Neural cell (in vitro differentiated cells): ENCODE measurements around the gene SLC6A18. TPM values are rescaled to one million over a fixed set of nuclear protein-coding genes. Genes with fewer than 3 reads are reported as not detected.

Experiments used
- H2AFZ ChIP-seq: fragments of 200-600, 300-800 bp; sonication (generic), shearing (Covaris generic); 2 replicates; pipeline ENCODE4 v1.6.0; 2014; ENCODE audit warnings: low read depth, mild to moderate bottlenecking, antibody characterized with exemption, low read length, moderate library complexity
- H3F3A ChIP-seq: fragments of 200-600 bp; shearing (Covaris generic); 2 replicates; pipeline ENCODE4 v1.6.1; 2016; ENCODE audit warnings: mild to moderate bottlenecking, moderate library complexity, mixed read lengths, antibody characterized with exemption, low read length; ENCODE audit not compliant: insufficient read depth, poor library complexity, severe bottlenecking
- H3K27ac ChIP-seq: fragments of 200-600, 300-800 bp; sonication (generic), shearing (Covaris generic); 2 replicates; pipeline ENCODE4 v1.5.1; 2014; ENCODE audit warnings: mild to moderate bottlenecking, low read length, moderate library complexity
- H3K27me3 ChIP-seq: fragments of 300-800, 200-600 bp; sonication (generic), shearing (Covaris generic); 2 replicates; pipeline ENCODE4 v1.6.0; 2014; ENCODE audit warnings: mild to moderate bottlenecking, low read depth, low read length, moderate library complexity; ENCODE audit not compliant: insufficient read depth
- H3K36me3 ChIP-seq: fragments of 300-800, 200-600 bp; sonication (generic), shearing (Covaris generic); 2 replicates; pipeline ENCODE4 v1.5.1; 2014; ENCODE audit warnings: mild to moderate bottlenecking, antibody characterized with exemption, low read length, moderate library complexity; ENCODE audit not compliant: insufficient read depth
- H3K4me2 ChIP-seq: fragments of 300-800, 200-600 bp; sonication (generic), shearing (Covaris generic); 2 replicates; pipeline ENCODE4 v1.6.0; 2014; ENCODE audit warnings: mild to moderate bottlenecking, low read length
- H3K4me3 ChIP-seq: fragments of 300-800, 200-600 bp; sonication (generic), shearing (Covaris generic); 2 replicates; pipeline ENCODE4 v1.5.1; 2014; ENCODE audit warnings: mild to moderate bottlenecking, low read length, moderate library complexity
- H3K79me2 ChIP-seq: fragments of 200-600 bp; shearing (Covaris generic); replicated peaks from 2 replicates; pipeline ENCODE4 v1.6.0; 2014; ENCODE audit warnings: mild to moderate bottlenecking, low read length, moderate library complexity; ENCODE audit not compliant: insufficient read depth
- H3K9ac ChIP-seq: fragments of 300-800, 200-600 bp; sonication (generic), shearing (Covaris generic); 2 replicates; pipeline ENCODE4 v1.6.1; 2016; ENCODE audit warnings: mild to moderate bottlenecking, low read length, mixed read lengths
- H3K9me2 ChIP-seq: fragments of 200-600 bp; shearing (Covaris generic); 2 replicates; pipeline ENCODE4 v1.6.1; 2016; ENCODE audit warnings: mild to moderate bottlenecking, low read length, mixed read lengths; ENCODE audit not compliant: insufficient read depth
- H3K9me3 ChIP-seq: fragments of 200-600, 300-800 bp; sonication (generic), shearing (Covaris generic); 2 replicates; pipeline ENCODE4 v1.6.1; 2016; ENCODE audit warnings: mild to moderate bottlenecking, mixed run types, low read length, moderate library complexity, mixed read lengths
- H4K20me1 ChIP-seq: fragments of 200-600 bp; shearing (Covaris generic); 2 replicates; pipeline ENCODE4 v1.6.1; 2016; ENCODE audit warnings: mild to moderate bottlenecking, mixed run types; ENCODE audit not compliant: insufficient read depth
- CTCF ChIP-seq: fragments of 450-650 bp; IDR thresholded peaks from 2 replicates; pipeline ENCODE4 v1.5.1; 2014; ENCODE audit warnings: antibody characterized with exemption, mild to moderate bottlenecking, moderate library complexity; ENCODE audit not compliant: poor library complexity, severe bottlenecking
- EP300 ChIP-seq: fragments of 450-650 bp; conservative IDR thresholded peaks from 2 replicates; pipeline ENCODE4 v1.6.1; 2014; ENCODE audit warnings: antibody characterized with exemption, mild to moderate bottlenecking, moderate library complexity; ENCODE audit not compliant: poor library complexity, severe bottlenecking
- EZH2 ChIP-seq: fragments of 200-600, 300-800 bp; shearing (Covaris generic), sonication (generic); IDR thresholded peaks from 2 replicates; pipeline ENCODE4 v1.6.1; 2014; ENCODE audit warnings: antibody characterized with exemption, low read length, borderline replicate concordance, mild to moderate bottlenecking; ENCODE audit not compliant: insufficient read depth, poor library complexity, severe bottlenecking
- MXI1 ChIP-seq: fragments of 450-650 bp; conservative IDR thresholded peaks from 2 replicates; pipeline ENCODE4 v1.6.1; 2014; ENCODE audit warnings: antibody characterized with exemption, mild to moderate bottlenecking; ENCODE audit not compliant: poor library complexity, severe bottlenecking
- POLR2AphosphoS5 ChIP-seq: IDR thresholded peaks from 2 replicates; pipeline ENCODE4 v1.6.1; 2012
- RAD21 ChIP-seq: fragments of 450-650 bp; conservative IDR thresholded peaks from 2 replicates; pipeline ENCODE4 v1.6.1; 2014; ENCODE audit warnings: antibody characterized with exemption, mild to moderate bottlenecking, moderate library complexity
- REST ChIP-seq: IDR thresholded peaks from 2 replicates; pipeline ENCODE4 v1.6.1; 2012; ENCODE audit warnings: borderline replicate concordance
- SMC3 ChIP-seq: fragments of 450-650 bp; conservative IDR thresholded peaks from 2 replicates; pipeline ENCODE4 v1.6.1; 2014; ENCODE audit warnings: antibody characterized with exemption, mild to moderate bottlenecking, moderate library complexity; ENCODE audit not compliant: poor library complexity
- TAF1 ChIP-seq: IDR thresholded peaks from 2 replicates; pipeline ENCODE4 v1.6.1; 2012; ENCODE audit warnings: low read depth
- polyA plus RNA-seq: library from polyadenylated mRNA; depleted of rRNA; stranded (reverse); fragments of >200 nt; gene quantifications from 2 replicates; pipeline ENCODE4 v1.2.3, GENCODE V29; 2014

SLC6A18 gene
- polyA plus RNA-seq, 1 donor from 2014 or later = not detected

GRCh38 chr5:1201327-1202025 is 23.7 kb upstream of the SLC6A18 start, which contains the start of gene SLC6A19:
Gene SLC6A19 (plus strand): TSS chr5:1201595. CDS start chr5:1201651, 56 bp downstream.
- Histone ChIP-seq H3K9me2 (no peaks in the 10 kb centered on the region), H3K36me3 (no peaks in the 10 kb centered on the region), H3K27me3 (no peaks in the 10 kb centered on the region), H3K4me3 (no peak within 1 kb of the TSS), H3K9me3 (no peaks in the 10 kb centered on the region), H2AFZ (no peak within 1 kb of the TSS), H3K4me2 (no peak within 1 kb of the TSS), H3K27ac (no peak within 1 kb of the TSS), H3K79me2 (no peaks in the 10 kb centered on the region), H4K20me1 (no peaks in the 10 kb centered on the region), H3K9ac (no peak within 1 kb of the TSS), H3F3A (no peaks in the 10 kb centered on the region)
- no peak for TF ChIP-seq POLR2AphosphoS5
- no peak for TF ChIP-seq CTCF
- TF ChIP-seq MXI1 = no peak
- no peak for TF ChIP-seq RAD21
- no peak for TF ChIP-seq EZH2
- no peak for TF ChIP-seq REST
- TF ChIP-seq SMC3 = no peak
- no peak for TF ChIP-seq TAF1
- TF ChIP-seq EP300 = no peak

- no peak for TF ChIP-seq SMC3
- no peak for TF ChIP-seq RAD21
- no peak for TF ChIP-seq MXI1
- TF ChIP-seq EP300 = no peak
- TF ChIP-seq EZH2 = no peak
- TF ChIP-seq REST = no peak
- no peak overlapping the region for H3K27ac ChIP-seq
- no peaks in the 10 kb centered on the region for H3F3A ChIP-seq
- no peaks in the 10 kb centered on the region for H3K9me2 ChIP-seq
- no peaks in the 10 kb centered on the region for H3K27me3 ChIP-seq
- H4K20me1 ChIP-seq = no peaks in the 10 kb centered on the region
- no peak overlapping the region for H3K4me2 ChIP-seq
- no peaks in the 10 kb centered on the region for H3K9me3 ChIP-seq
- no peak overlapping the region for H2AFZ ChIP-seq
- H3K4me3 ChIP-seq = no peak overlapping the region
- no peaks in the 10 kb centered on the region for H3K36me3 ChIP-seq
- H3K9ac ChIP-seq = no peak overlapping the region
- no peaks in the 10 kb centered on the region for H3K79me2 ChIP-seq
These were observed 23.0 kb upstream of the SLC6A18 start for GRCh38 chr5:1202026-1202797.
